GM12875 (cell line): ENCODE measurements around the gene PLEKHA3.

Source experiments
- H3K4me3 ChIP-seq: one replicate; pipeline ENCODE4 v1.5.1; 2011; ENCODE audit warnings: low read depth, low read length, control low read depth
- CTCF ChIP-seq: IDR thresholded peaks from 2 replicates; pipeline ENCODE4 v1.5.1; 2011; ENCODE audit warnings: low read depth, mild to moderate bottlenecking, control low read depth, inconsistent platforms, low read length, moderate library complexity, borderline replicate concordance; ENCODE audit not compliant: insufficient read depth

PLEKHA3 gene

GRCh38 chr2:178510384-178510783 lies 30.1 kb downstream of the PLEKHA3 start:
- no peak overlapping the region for H3K4me3 ChIP-seq
- TF ChIP-seq CTCF, result no peak

- TF ChIP-seq CTCF, result no peak
- H3K4me3 ChIP-seq, result no peak overlapping the region
Observed at GRCh38 chr2:178512484-178512883, 32.2 kb downstream of the PLEKHA3 start.

- no peak for TF ChIP-seq CTCF
- no peak overlapping the region for H3K4me3 ChIP-seq
Observed at GRCh38 chr2:178513876-178514275, 33.6 kb downstream of the PLEKHA3 start.

GRCh38 chr2:178514664-178515063 lies 34.4 kb downstream of the PLEKHA3 start:
- TF ChIP-seq CTCF, result no peak
- no peak overlapping the region for H3K4me3 ChIP-seq

GRCh38 chr2:178517496-178517895 lies 37.2 kb downstream of the PLEKHA3 start:
- no peak overlapping the region for H3K4me3 ChIP-seq
- TF ChIP-seq CTCF, result no peak

GRCh38 chr2:178521304-178522150 lies 41.3 kb downstream of the PLEKHA3 start:
- no peak for TF ChIP-seq CTCF
- no peak overlapping the region for H3K4me3 ChIP-seq

GRCh38 chr2:178522950-178523595 lies 42.8 kb downstream of the PLEKHA3 start:
- H3K4me3 ChIP-seq, result peak overlapping the region; percentile 75
- peak; percentile 75 for TF ChIP-seq CTCF
